SK-N-SH treated with all-trans-retinoic acid at 6 μM for 48 hours (cell line): ENCODE measurements around the gene DENND1A.

Source experiments
- BACH2 ChIP-seq: fragments of 250-450 bp; sonication (Bioruptor Pico); IDR thresholded peaks from 2 replicates; pipeline ENCODE4 v1.9.0; 2021; ENCODE audit warnings: mild to moderate bottlenecking, borderline replicate concordance
- ESRRG ChIP-seq: fragments of 250-450 bp; sonication (Bioruptor Pico); IDR thresholded peaks from 2 replicates; pipeline ENCODE4 v1.6.1; 2021; ENCODE audit warnings: mild to moderate bottlenecking
- OSR1 ChIP-seq: fragments of 250-450 bp; sonication (Bioruptor Pico); IDR thresholded peaks from 2 replicates; pipeline ENCODE4 v1.8.0; 2022; ENCODE audit warnings: moderate library complexity, mild to moderate bottlenecking, inconsistent platforms
- PPARA ChIP-seq: fragments of 250-450 bp; sonication (Bioruptor Pico); IDR thresholded peaks from 2 replicates; pipeline ENCODE4 v1.5.0; 2020; ENCODE audit warnings: mild to moderate bottlenecking, borderline replicate concordance
- RARB ChIP-seq: fragments of 250-450 bp; sonication (Bioruptor Pico); IDR thresholded peaks from 2 replicates; pipeline ENCODE4 v1.8.0; 2021; ENCODE audit warnings: mild to moderate bottlenecking, moderate library complexity
- SNAI2 ChIP-seq: fragments of 250-450 bp; sonication (Bioruptor Pico); IDR thresholded peaks from 2 replicates; pipeline ENCODE4 v1.5.0; 2020; ENCODE audit warnings: mild to moderate bottlenecking, moderate library complexity
- ZC3H10 ChIP-seq: fragments of 250-450 bp; sonication (Bioruptor Pico); IDR thresholded peaks from 2 replicates; pipeline ENCODE4 v1.5.1; 2021; ENCODE audit warnings: mild to moderate bottlenecking, moderate library complexity
- TF ChIP-seq, protein P1 (sequence below): fragments of 250-450 bp; sonication (Bioruptor Pico); IDR thresholded peaks from 2 replicates; pipeline ENCODE4 v1.8.0; 2020; ENCODE audit warnings: mild to moderate bottlenecking, moderate library complexity, borderline replicate concordance
- TF ChIP-seq, protein P2 (sequence below): fragments of 250-450 bp; sonication (Bioruptor Pico); IDR thresholded peaks from 2 replicates; pipeline ENCODE4 v1.5.1; 2020; ENCODE audit warnings: low read depth, mild to moderate bottlenecking, moderate library complexity

DNA sequence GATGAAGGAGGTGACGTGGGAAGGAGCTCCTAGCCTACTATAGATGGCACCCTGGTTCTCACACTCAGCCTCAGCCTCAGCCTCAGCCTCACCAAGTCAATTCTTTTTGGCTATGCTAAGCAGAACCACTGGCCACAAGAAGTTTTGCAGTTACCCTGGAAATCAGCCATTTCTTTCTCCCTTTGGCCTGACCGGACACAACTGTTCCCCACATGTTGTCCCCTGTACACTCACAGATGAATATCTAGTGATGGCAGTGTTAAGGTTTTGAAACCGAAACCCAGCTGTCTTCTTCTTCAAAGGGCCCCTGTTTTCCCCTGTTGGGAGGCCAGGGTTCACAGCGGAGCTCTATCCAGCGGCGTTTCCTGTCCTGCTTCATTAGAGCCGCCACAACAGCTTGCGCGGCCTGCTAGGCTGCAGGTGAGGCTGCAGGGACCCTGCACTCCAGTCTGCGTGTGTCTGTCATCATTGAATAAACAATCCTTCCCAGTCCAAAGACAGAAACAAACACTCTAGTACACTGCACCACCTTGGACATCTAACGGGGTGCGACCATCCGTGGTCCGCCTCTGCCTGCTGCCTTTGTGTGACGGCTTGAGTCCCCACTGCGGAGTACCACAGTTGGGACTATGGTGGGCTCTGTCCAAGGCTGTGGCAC is 250.5 kb downstream of the DENND1A start:
- TF ChIP-seq OSR1 (no peak), ESRRG (CRISPR knock-in tag) (no peak), ZC3H10 (CRISPR knock-in tag) (no peak), BACH2 (CRISPR knock-in tag) (no peak), SNAI2 (CRISPR knock-in tag) (no peak), PPARA (no peak), RARB (CRISPR knock-in tag) (no peak)
- TF ChIP-seq, protein P1, sequence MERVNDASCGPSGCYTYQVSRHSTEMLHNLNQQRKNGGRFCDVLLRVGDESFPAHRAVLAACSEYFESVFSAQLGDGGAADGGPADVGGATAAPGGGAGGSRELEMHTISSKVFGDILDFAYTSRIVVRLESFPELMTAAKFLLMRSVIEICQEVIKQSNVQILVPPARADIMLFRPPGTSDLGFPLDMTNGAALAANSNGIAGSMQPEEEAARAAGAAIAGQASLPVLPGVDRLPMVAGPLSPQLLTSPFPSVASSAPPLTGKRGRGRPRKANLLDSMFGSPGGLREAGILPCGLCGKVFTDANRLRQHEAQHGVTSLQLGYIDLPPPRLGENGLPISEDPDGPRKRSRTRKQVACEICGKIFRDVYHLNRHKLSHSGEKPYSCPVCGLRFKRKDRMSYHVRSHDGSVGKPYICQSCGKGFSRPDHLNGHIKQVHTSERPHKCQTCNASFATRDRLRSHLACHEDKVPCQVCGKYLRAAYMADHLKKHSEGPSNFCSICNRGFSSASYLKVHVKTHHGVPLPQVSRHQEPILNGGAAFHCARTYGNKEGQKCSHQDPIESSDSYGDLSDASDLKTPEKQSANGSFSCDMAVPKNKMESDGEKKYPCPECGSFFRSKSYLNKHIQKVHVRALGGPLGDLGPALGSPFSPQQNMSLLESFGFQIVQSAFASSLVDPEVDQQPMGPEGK (CRISPR knock-in tag): no peak
- TF ChIP-seq, protein P2, sequence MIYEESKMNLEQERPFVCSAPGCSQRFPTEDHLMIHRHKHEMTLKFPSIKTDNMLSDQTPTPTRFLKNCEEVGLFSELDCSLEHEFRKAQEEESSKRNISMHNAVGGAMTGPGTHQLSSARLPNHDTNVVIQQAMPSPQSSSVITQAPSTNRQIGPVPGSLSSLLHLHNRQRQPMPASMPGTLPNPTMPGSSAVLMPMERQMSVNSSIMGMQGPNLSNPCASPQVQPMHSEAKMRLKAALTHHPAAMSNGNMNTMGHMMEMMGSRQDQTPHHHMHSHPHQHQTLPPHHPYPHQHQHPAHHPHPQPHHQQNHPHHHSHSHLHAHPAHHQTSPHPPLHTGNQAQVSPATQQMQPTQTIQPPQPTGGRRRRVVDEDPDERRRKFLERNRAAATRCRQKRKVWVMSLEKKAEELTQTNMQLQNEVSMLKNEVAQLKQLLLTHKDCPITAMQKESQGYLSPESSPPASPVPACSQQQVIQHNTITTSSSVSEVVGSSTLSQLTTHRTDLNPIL: no peak
